Upper lobe of left lung (tissue), 6 donors: ENCODE measurements around the gene MORF4L2. TPM values are rescaled to one million over a fixed set of nuclear protein-coding genes. Genes with fewer than 3 reads are reported as not detected.
A peak's percentile ranks its signal among the peaks of the same experiment; 100 is the strongest.
"Not testable (repeated sequence)": the region's sequence is repeated elsewhere in the genome, so short reads cannot be mapped to it uniquely, and the experiment has no call there.

Source experiments
- ATAC-seq, 2 donors: fragments of 200-7000 bp; cut with Tn5 transposase; one replicate each; pipeline ENCODE4 v1.9.1; 2022; ENCODE audit warnings: mild to moderate bottlenecking in 2 of 2, moderate library complexity in 2 of 2; ENCODE audit not compliant: low FRiP score in 2 of 2
- DNase-seq, 2 donors: peaks; one replicate each; pipeline ENCODE4 v3.0.0-alpha.2; 2019 to 2020
- H3K27ac ChIP-seq, 4 donors: fragments of 200-600 bp; sonication (generic); one replicate each; pipeline ENCODE4 v1.5.1; 2016 to 2019
- H3K27me3 ChIP-seq, 4 donors: fragments of 200-600 bp; sonication (generic); one replicate each; pipeline ENCODE4 v1.5.1; 2017 to 2019
- H3K36me3 ChIP-seq, 4 donors: fragments of 200-600 bp; sonication (generic); one replicate each; pipeline ENCODE4 v1.5.1; 2016 to 2019
- H3K4me1 ChIP-seq, 4 donors: fragments of 200-600 bp; sonication (generic); one replicate each; pipeline ENCODE4 v1.5.1; 2018 to 2019
- H3K4me3 ChIP-seq, 4 donors: fragments of 200-600 bp; sonication (generic); one replicate each; pipeline ENCODE4 v1.5.1; 2017 to 2019; ENCODE audit warnings: mild to moderate bottlenecking in 2 of 4, moderate library complexity in 1 of 4
- H3K9me3 ChIP-seq, 4 donors: fragments of 200-600 bp; sonication (generic); one replicate each; pipeline ENCODE4 v1.5.1; 2018 to 2019
- CTCF ChIP-seq, 6 experiments: fragments of 450-650 bp in 4 of 6; fragments of 200-600 bp in 2 of 6; sonication (generic) in 2 of 6; IDR thresholded peaks; one replicate each; pipeline ENCODE4 v1.5.1; 2016 to 2019; ENCODE audit warnings: antibody characterized with exemption in 6 of 6
- EP300 ChIP-seq, 4 donors: sonication (generic); formaldehyde crosslinking; IDR thresholded peaks; one replicate each; pipeline ENCODE4 v1.5.1; 2017; ENCODE audit warnings: antibody characterized with exemption in 4 of 4, control low read depth in 2 of 4
- POLR2A ChIP-seq, 4 donors: fragments of 450-650 bp; IDR thresholded peaks; one replicate each; pipeline ENCODE4 v1.5.1; 2016 to 2017; ENCODE audit warnings: antibody characterized with exemption in 4 of 4, mild to moderate bottlenecking in 2 of 4
- POLR2AphosphoS5 ChIP-seq, 2 donors: sonication (generic); formaldehyde crosslinking; IDR thresholded peaks; one replicate each; pipeline ENCODE4 v1.5.1; 2017; ENCODE audit warnings: antibody characterized with exemption in 2 of 2
- WGBS, 2 donors: methylation state at CpG; one replicate each; pipeline ENCODE4 v1.1.5; 2017 to 2018; 5-methylcytosine and 5-hydroxymethylcytosine counted together
- total RNA-seq, 6 donors: library from RNA; depleted of rRNA in 4 of 6; stranded (reverse); fragments of >200 nt in 4 of 6; gene quantifications; one replicate each; pipeline versions ENCODE4 v1.1.0 to v1.2.1, GENCODE V29; 2016 to 2021
- donor health status: DM: no; HTN: no; CAD: no; lungs with moderate emphysema.
- donor health status: DM: no; HTN: yes; CAD: no; lungs with severe emphysema.

The MORF4L2 gene
- total RNA-seq, 6 donors from 2014 or later = 154 to 253 (median 186) TPM

GRCh38 chrX:103640401-103641155 is 45.9 kb downstream of the MORF4L2 start:
- WGBS, 2 donors = 68 to 85% methylated on average over 4 of the region's 4 CpGs
- no peak overlapping the region for H3K4me3 ChIP-seq
- no peaks in the 10 kb centered on the region for H3K4me1 ChIP-seq
- no peaks in the 10 kb centered on the region for H3K9me3 ChIP-seq
- no peak for ATAC-seq
- H3K36me3 ChIP-seq = no peaks in the 10 kb centered on the region
- H3K27ac ChIP-seq = no peak overlapping the region
- no peak for TF ChIP-seq POLR2AphosphoS5 (IDR thresholded peaks at IDR 0.05)
- TF ChIP-seq EP300 (IDR thresholded peaks at IDR 0.05) = no peak
- no peak for TF ChIP-seq POLR2A (IDR thresholded peaks at IDR 0.05)
- TF ChIP-seq CTCF (IDR thresholded peaks at IDR 0.05) = no peak
- no peak for DNase-seq
- no peaks in the 10 kb centered on the region for H3K27me3 ChIP-seq

GRCh38 chrX:103638479-103639346 is 47.8 kb downstream of the MORF4L2 start:
- H3K27ac ChIP-seq, H3K9me3 ChIP-seq, H3K4me3 ChIP-seq, H3K4me1 ChIP-seq, H3K36me3 ChIP-seq, H3K27me3 ChIP-seq, DNase-seq: not testable (repeated sequence)
- WGBS, 2 donors = 47% methylated on average over 6 of the region's 6 CpGs; no CpG with 5 or more reads in 1 of the 2 donors
- ATAC-seq = peak in 1 of 2 donors; percentile 50

- Histone ChIP-seq H3K27ac (no peak overlapping the region), H3K4me1 (no peaks in the 10 kb centered on the region), H3K4me3 (no peak overlapping the region), H3K27me3 (no peaks in the 10 kb centered on the region), H3K36me3 (no peaks in the 10 kb centered on the region), H3K9me3 (no peaks in the 10 kb centered on the region)
- ATAC-seq (no peak), DNase-seq (no peak)
- TF ChIP-seq POLR2A (IDR thresholded peaks at IDR 0.05) (no peak), EP300 (IDR thresholded peaks at IDR 0.05) (no peak), POLR2AphosphoS5 (IDR thresholded peaks at IDR 0.05) (no peak), CTCF (IDR thresholded peaks at IDR 0.05) (no peak)
- WGBS, 2 donors = 56 to 86% methylated on average over 2 of the region's 2 CpGs
Measured at GRCh38 chrX:103637604-103638338, 48.7 kb downstream of the MORF4L2 start.

GRCh38 chrX:103635436-103635835 is 51.1 kb downstream of the MORF4L2 start:
- no peak for DNase-seq
- ATAC-seq = no peak
- Histone ChIP-seq H3K4me1 (no peaks in the 10 kb centered on the region), H3K36me3 (no peaks in the 10 kb centered on the region), H3K9me3 (no peaks in the 10 kb centered on the region), H3K27me3 (no peaks in the 10 kb centered on the region), H3K4me3 (no peak overlapping the region), H3K27ac (no peak overlapping the region)
- no peak for TF ChIP-seq CTCF (IDR thresholded peaks at IDR 0.05)
- TF ChIP-seq POLR2A (IDR thresholded peaks at IDR 0.05) = no peak
- no peak for TF ChIP-seq EP300 (IDR thresholded peaks at IDR 0.05)
- no peak for TF ChIP-seq POLR2AphosphoS5 (IDR thresholded peaks at IDR 0.05)
- 50 to 77% methylated on average over 2 of the region's 2 CpGs for WGBS, 2 donors

- H3K4me3 ChIP-seq = no peak overlapping the region
Measured at GRCh38 chrX:103631145-103631544, 55.4 kb downstream of the MORF4L2 start.

More at GRCh38 chrX:103631145-103631544, 55.4 kb downstream of the MORF4L2 start:
- peaks cover 0 to 3% (median 0%) of the 10 kb centered on the region in 4 donors for H3K4me1 ChIP-seq
- TF ChIP-seq POLR2A (IDR thresholded peaks at IDR 0.05) (no peak), EP300 (IDR thresholded peaks at IDR 0.05) (no peak), POLR2AphosphoS5 (IDR thresholded peaks at IDR 0.05) (no peak), CTCF (IDR thresholded peaks at IDR 0.05) (no peak)
- ATAC-seq = no peak
- no peaks in the 10 kb centered on the region for H3K9me3 ChIP-seq
- 91% methylated on average over 5 of the region's 5 CpGs; no CpG with 5 or more reads in 1 of the 2 donors for WGBS, 2 donors
- DNase-seq = no peak
- H3K36me3 ChIP-seq = no peaks in the 10 kb centered on the region
- H3K27ac ChIP-seq = no peak overlapping the region
- H3K27me3 ChIP-seq = no peaks in the 10 kb centered on the region
